VCaP (cell line): ENCODE measurements around the gene ROBO1.

Experiments
- H3K27ac ChIP-seq: fragments of 450-650 bp; 2 replicates; pipeline ENCODE4 v1.5.1; 2017
- TF ChIP-seq, protein P1 (sequence below): fragments of 450-650 bp; conservative IDR thresholded peaks from 2 replicates; pipeline ENCODE4 v1.5.1; 2017; ENCODE audit warnings: mild to moderate bottlenecking, moderate library complexity

The ROBO1 gene

DNA sequence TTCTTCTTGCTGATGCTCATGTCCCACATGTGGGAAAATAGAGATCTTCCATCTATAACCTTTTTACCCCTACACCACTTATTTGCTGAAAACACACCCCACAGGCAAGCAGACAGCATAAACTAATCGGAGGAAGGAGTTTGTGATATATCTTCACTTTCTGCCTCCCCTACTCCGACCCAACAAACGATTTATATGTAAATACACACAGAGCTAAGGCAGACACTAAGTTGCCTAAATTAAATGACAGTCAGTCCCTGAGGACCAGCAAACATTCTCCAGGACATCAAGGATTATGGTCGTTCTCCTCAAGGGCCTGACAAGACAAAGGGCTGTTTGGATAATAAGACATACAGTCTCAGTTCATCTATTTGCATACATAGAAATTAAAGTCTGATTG is 552.5 kb downstream of the ROBO1 start:
- H3K27ac ChIP-seq, result no peak overlapping the region
- TF ChIP-seq, protein P1, sequence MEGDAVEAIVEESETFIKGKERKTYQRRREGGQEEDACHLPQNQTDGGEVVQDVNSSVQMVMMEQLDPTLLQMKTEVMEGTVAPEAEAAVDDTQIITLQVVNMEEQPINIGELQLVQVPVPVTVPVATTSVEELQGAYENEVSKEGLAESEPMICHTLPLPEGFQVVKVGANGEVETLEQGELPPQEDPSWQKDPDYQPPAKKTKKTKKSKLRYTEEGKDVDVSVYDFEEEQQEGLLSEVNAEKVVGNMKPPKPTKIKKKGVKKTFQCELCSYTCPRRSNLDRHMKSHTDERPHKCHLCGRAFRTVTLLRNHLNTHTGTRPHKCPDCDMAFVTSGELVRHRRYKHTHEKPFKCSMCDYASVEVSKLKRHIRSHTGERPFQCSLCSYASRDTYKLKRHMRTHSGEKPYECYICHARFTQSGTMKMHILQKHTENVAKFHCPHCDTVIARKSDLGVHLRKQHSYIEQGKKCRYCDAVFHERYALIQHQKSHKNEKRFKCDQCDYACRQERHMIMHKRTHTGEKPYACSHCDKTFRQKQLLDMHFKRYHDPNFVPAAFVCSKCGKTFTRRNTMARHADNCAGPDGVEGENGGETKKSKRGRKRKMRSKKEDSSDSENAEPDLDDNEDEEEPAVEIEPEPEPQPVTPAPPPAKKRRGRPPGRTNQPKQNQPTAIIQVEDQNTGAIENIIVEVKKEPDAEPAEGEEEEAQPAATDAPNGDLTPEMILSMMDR, result no peak

DNA sequence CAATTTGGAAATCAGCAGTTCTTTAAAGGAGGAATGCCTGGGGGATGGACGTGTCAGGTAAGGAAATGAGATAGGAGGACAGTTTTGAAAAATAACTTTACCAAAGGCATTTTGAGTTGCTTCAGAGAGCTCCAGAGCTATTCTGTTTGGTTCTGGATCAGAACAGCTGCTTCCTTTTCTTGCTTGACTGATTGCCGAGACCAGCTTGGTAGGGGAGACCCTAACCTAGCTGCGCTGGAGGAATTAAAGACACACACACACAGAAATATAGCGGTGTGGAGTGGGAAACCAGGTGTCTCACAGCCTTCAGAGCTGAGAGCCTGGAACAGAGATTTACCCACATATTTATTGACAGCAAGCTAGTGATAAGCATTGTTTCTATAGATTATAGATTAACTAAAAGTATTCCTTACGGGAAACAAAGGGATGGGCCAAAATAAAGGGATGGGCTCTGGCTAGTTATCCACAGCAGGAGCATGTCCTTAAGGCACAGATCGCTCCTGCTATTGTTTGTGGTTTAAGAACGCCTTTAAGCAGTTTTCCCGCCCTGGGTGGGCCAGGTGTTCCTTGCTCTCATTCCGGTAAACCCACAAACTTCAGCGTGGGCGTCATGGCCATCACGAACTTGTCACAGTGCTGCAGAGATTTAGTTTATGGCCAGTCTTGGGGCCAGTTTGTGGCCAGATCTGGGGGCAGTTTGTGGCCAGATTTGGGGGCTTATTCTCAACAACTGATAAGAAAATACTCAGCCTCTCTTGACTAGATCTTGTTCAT is 556.0 kb downstream of the ROBO1 start:
- TF ChIP-seq, protein P1, result no peak
- H3K27ac ChIP-seq, result no peak overlapping the region

DNA sequence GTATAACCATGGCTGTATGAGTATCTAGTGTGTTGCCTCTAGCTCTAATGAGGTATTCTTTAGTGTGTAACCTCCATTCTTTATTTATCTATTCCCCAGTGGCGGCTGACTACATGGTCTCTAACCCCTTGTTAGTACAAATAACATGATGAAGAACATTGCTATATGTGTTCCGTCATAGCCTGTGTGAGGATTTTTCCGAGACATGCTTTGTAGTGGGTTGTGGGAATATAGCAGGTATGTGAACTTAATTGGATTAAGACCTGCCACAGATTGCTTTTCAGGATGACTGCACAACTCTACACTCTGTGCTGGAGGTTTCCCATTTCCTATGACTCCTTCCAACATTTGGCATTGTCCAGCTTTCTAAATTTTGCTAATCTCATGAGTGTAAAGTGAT is 563.4 kb downstream of the ROBO1 start:
- H3K27ac ChIP-seq, result no peak overlapping the region
- TF ChIP-seq, protein P1, result no peak

DNA sequence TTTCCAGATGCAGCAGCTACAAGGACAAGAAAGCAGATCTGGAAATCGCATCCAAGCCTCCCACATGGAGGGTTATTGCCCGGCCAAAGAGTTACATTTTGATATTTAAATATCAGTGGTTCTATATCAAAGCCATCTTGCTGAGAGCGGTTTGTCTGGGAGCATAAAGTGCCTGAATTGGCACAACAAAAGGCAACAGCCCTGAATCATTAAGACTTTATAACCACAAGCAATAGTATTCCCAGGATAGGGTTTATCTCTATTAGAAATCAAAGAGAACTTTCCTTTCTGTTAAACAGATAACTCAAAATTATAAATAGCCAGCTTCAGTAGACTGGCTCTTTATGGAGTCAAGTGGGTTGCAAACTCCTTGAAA is 564.7 kb downstream of the ROBO1 start:
- H3K27ac ChIP-seq, result no peak overlapping the region

DNA sequence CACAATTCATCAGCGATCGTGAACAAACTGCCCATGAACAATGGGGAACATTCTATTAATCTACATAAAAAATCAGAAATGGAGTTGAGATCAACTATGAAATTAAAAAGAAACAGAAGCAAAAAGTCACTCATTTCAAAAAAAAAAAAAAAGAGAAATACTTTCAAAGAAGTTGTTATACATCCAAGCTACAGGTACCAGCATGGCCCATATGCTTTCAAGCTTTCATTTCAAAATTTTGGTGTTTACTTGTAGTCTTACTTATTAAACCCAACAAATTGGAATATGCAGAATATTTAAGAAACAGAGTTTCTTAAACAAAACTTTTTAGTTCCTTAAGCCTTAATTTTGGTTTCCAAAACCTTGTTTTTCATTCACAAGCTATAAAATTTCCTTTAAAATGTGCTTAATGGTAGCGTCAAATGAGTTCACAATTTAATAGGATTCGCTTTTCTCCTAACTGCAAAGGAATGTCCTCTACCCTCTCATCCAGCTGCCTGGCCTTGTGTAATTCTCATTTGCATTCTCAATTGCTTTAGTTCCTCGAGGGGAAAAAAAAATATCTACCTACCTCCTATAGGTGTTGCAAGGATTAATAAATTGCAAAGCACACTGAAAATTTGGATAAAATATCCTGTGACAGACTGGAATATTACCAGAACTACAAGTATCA is 565.2 kb downstream of the ROBO1 start:
- TF ChIP-seq, protein P1, result no peak
- no peak overlapping the region for H3K27ac ChIP-seq

More for the DNA sequence above, 564.7 kb downstream of the ROBO1 start:
- TF ChIP-seq, protein P1, result no peak

DNA sequence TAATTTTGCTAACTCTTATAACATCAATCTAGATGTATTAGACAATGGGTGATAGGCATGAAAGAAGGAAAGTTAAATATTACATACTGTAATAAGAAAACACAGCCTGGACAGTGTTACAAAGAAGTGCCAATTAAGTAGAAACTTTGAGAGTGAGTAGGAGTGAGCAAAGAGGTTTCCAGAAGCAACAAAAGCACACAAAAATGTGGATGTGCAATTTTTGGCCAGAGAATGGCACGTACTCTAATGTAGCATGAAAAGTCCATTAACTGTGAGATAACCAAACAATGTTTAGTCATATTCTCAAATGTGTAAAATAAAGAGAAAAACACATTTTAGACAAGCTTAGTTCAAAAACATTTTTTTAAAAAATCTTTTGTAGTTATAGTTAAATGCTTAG is 567.3 kb downstream of the ROBO1 start:
- H3K27ac ChIP-seq, result no peak overlapping the region
- TF ChIP-seq, protein P1, result no peak

DNA sequence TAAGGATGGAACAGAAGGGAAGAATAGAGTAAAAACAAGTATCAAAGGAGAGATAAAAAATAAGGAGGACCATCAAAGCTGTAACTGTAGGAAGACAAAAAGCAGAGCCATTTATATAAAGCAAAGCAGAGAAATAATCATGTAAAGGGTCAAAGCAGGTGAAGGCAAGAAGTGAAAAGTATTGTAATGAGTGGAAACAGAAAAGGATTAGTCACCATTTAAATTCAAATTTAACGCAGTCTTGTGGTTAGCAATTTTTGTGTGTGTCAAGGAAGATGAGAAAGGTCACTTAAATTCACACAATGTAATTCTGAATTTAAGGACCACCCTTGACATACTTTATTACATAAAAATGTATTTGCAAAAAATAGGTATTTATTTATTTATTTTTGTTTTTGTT is 567.8 kb downstream of the ROBO1 start:
- no peak overlapping the region for H3K27ac ChIP-seq

More for the DNA sequence above, 567.8 kb downstream of the ROBO1 start:
- TF ChIP-seq, protein P1, result no peak
